NCI-H1417 treated with DMSO at 0.1 percent for 48 hours (cell line): ENCODE measurements around the gene MTRF1.
"Not testable (repeated sequence)": the region's sequence is repeated elsewhere in the genome, so short reads cannot be mapped to it uniquely, and the experiment has no call there.

ENCODE experiments used
- DNase-seq: peaks from one replicate; lab custom pipeline; 2025; lab: John Stamatoyannopoulos, UW

MTRF1 gene

GRCh38 chr13:41279156-41279555 is 15.8 kb upstream of the MTRF1 start:
- not testable (repeated sequence) for DNase-seq

GRCh38 chr13:41276824-41277223 is 13.4 kb upstream of the MTRF1 start:
- DNase-seq = no peak

GRCh38 chr13:41274881-41275280 is 11.5 kb upstream of the MTRF1 start:
- DNase-seq = no peak

GRCh38 chr13:41273831-41274441 is 10.6 kb upstream of the MTRF1 start:
- DNase-seq = no peak

- DNase-seq = no peak
Measured at GRCh38 chr13:41271456-41272285, 8.3 kb upstream of the MTRF1 start.

GRCh38 chr13:41268764-41269163 is 5.4 kb upstream of the MTRF1 start:
- no peak for DNase-seq

- no peak for DNase-seq
Measured at GRCh38 chr13:41267106-41267505, 3.7 kb upstream of the MTRF1 start.

- no peak for DNase-seq
Measured at GRCh38 chr13:41259875-41260501, 3.4 kb downstream of the MTRF1 start.

- DNase-seq = no peak
Measured at GRCh38 chr13:41257535-41257934, 5.8 kb downstream of the MTRF1 start.

- no peak for DNase-seq
Measured at GRCh38 chr13:41254902-41255301, 8.5 kb downstream of the MTRF1 start.

GRCh38 chr13:41250993-41251392 is 12.4 kb downstream of the MTRF1 start:
- no peak for DNase-seq

GRCh38 chr13:41246969-41247680 is 16.3 kb downstream of the MTRF1 start:
- DNase-seq = no peak

- DNase-seq = no peak
Measured at GRCh38 chr13:41244556-41244955, 18.8 kb downstream of the MTRF1 start.

GRCh38 chr13:41241626-41242025 is 21.8 kb downstream of the MTRF1 start:
- DNase-seq = no peak

GRCh38 chr13:41236369-41236768 is 27.0 kb downstream of the MTRF1 start:
- no peak for DNase-seq

- DNase-seq = no peak
Measured at GRCh38 chr13:41232578-41233480, 30.5 kb downstream of the MTRF1 start.

- no peak for DNase-seq
Measured at GRCh38 chr13:41231786-41232185, 31.6 kb downstream of the MTRF1 start.

- DNase-seq = no peak
Measured at GRCh38 chr13:41231025-41231677, 32.2 kb downstream of the MTRF1 start.

- no peak for DNase-seq
Measured at GRCh38 chr13:41229356-41229755, 34.0 kb downstream of the MTRF1 start.

GRCh38 chr13:41224113-41225110 is 39.0 kb downstream of the MTRF1 start:
- no peak for DNase-seq
